HG02981 (cell line): ENCODE results near the gene HOXA2.

Experiments
- ATAC-seq: cut with Tn5 transposase; IDR thresholded peaks from one replicate; pipeline ENCODE4 v1.9.1; 2021; ENCODE audit warnings: mild to moderate bottlenecking, moderate library complexity; ENCODE audit not compliant: unreplicated experiment

The HOXA2 gene

DNA sequence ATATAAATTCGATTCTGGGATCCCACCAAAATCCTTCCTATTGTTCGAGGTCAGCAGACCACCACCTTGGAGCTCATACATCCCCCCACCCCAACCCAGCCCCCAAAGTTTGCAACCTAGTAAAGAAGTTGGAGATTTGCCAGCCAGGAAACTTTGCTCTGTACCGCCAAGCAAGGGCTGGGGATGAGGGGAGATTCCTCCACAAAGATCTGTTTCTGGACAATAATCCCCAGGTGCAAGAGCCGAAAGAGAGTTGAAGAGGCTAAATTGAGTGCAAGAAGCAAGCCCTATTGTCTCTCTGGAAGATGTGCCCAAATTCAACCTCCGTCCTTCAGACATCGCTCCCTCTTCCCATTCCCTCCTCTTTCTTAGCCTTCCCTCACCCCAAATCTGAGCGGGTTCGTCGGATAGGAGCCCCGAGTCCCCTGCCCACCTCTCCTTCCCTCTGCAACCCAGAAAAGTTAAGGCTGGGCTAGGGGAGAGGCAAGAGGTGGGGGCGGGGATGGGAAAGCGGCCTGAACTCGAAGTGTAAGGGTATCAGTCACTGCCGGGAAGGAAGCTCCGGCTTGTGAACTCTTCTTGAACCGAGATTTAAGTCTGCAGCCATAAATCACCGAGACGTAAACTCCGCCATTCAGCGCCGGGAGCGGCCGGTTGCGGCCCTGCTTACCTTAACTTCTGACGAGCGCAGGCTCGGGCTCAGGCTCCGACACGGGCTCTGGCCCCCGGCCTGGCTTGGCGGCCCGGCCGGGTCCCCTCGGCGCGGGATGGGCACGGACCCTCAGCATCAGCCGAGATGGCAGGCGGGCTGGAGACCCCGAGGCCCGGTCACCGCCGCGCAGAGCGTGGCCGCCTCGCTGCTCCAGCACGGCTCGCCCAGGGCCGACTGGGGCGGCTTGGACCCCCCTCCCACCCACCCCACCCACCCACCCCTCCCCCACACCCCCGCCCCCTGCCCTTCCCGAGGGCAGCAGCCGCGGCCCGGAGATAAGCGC is 10.8 kb upstream of the HOXA2 start:
- no peak for ATAC-seq

GRCh38 chr7:27112361-27112760 is 9.9 kb upstream of the HOXA2 start:
- no peak for ATAC-seq

- ATAC-seq: no peak
Measured at GRCh38 chr7:27111751-27112277, 9.3 kb upstream of the HOXA2 start.

DNA sequence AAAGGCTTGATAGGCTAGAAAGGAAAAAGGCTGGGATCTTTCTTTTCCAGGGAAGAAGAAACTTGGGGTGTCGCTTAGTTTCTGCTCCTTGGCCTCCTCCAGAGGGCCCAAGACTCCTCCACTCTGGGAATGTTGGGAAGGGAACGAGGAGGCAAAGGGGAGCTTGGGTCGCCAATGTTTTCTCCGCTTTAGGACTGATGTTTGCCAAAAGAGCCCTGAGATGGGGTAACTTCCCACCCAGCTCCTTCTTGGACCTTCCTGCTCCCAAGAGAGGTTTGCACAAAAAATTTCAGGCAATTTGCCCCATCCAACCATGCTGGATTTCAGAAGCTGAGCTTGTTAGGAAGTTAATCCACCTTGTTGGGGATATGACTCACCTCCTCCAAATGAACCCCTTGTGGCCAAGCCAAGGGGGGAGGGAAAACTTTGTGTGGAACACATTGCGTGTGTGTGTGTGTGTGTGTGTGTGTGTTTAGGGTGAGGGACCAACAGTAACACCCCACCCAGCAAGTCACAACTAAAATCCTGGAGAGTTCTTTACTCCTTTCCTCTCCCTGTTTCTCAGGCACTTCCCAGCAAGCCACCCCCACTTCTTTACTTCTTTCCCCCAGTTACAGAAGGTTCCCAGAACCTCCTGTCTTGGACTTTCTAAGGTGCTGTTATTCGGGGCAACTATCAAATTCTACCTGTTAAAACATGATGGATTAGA is 8.7 kb upstream of the HOXA2 start:
- ATAC-seq: no peak

- no peak for ATAC-seq
Measured at GRCh38 chr7:27110186-27111031, 7.9 kb upstream of the HOXA2 start.

GRCh38 chr7:27109466-27110185 is 7.1 kb upstream of the HOXA2 start:
- ATAC-seq: no peak

DNA sequence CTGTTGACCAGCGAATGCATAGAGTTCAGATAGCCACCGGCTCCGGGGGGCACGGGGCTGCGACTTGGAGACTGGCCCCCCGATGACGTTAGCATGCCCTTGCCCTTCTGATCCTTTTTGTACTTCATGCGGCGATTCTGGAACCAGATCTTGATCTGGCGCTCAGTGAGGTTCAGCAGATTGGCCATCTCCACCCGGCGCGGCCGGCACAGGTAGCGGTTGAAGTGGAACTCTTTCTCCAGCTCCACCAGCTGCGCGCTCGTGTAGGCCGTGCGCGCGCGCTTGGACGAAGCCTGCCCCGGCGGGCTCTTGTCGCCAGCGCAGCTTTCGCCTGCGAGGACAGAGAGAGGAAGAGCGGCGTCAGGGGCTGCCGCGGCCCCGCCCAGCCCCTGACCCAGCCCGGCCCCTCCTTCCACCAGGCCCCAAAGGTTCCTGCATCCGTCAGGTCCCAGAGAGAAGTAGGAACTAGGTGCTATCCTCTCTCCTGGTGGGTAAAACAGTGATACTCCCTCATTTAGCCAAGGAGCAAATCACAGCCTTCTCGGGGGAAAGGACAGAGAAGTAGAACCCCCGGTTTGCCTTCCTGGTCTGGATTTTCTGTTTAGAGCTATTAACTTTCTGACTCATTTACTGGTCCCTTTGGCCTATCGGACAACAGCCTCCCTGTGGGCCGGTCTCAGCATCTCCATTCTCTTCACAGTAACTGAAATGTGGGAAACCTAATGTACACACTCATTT is 6.1 kb upstream of the HOXA2 start:
- no peak for ATAC-seq

DNA sequence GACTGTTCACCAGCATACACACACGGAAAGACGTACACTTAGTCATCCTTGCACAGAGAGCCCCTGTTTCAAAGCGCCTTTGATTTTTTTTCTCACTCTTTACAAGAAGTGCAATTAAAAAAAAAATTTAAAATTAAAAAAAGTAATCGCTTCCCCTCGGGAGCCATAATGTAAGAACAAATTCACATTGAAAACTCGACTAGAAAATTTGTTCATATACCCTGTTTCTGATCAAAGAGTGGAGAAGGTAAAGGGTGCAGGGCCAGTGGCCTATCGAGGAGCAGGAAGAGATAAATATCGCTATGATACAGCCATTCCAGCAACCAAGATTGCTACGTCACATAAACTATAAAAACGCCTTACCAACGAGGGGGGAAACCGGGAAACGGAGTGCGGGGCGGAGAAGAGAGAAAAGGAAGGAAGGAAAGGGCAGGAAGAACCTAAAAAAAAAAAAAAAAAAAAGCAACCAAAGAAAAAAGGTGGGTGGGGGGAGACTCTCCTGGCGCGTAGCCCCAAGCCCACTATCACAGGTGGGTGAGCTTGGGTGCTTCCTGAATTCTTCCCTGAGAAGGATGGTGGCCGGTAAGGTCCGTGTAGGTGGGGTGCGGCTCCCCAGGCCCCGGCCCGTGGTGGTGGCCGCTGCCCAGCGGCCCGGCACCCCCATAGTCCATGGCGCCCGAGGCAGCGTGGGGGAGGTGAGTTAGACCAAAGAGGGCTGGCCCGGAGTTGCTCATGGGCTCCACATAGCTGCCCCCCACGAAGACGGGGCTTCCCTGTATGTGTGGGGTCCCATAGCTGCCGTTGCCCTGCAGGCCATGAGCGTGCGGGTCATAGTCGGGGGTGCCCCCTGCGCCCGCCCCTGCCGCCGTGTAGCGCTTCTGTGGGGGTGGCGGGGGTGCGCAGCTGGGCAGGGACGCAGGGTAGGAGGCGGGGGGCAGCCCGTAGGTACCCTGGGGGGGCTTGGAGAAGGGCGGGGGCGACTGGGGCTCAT is 5.2 kb upstream of the HOXA2 start:
- ATAC-seq: no peak

DNA sequence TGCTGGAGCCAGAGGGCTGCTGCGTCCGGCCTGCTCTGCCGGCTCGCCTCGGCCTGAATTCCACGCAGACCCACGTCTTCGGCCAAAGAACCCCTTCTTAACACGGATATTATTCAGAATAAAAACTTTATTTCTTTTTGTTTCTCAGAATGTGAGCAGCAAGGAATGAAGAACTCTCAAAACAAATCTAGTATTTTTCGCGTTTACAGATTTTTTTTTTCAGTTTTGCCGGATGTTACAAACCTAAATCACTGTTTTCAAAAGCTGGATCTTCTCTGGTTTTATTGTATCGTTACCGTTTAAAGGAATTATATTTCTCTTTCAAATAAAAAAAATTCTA is 4.4 kb upstream of the HOXA2 start:
- ATAC-seq: no peak

GRCh38 chr7:27106181-27106900 is 3.9 kb upstream of the HOXA2 start:
- no peak for ATAC-seq

GRCh38 chr7:27105301-27106031 is 3.0 kb upstream of the HOXA2 start:
- no peak for ATAC-seq

DNA sequence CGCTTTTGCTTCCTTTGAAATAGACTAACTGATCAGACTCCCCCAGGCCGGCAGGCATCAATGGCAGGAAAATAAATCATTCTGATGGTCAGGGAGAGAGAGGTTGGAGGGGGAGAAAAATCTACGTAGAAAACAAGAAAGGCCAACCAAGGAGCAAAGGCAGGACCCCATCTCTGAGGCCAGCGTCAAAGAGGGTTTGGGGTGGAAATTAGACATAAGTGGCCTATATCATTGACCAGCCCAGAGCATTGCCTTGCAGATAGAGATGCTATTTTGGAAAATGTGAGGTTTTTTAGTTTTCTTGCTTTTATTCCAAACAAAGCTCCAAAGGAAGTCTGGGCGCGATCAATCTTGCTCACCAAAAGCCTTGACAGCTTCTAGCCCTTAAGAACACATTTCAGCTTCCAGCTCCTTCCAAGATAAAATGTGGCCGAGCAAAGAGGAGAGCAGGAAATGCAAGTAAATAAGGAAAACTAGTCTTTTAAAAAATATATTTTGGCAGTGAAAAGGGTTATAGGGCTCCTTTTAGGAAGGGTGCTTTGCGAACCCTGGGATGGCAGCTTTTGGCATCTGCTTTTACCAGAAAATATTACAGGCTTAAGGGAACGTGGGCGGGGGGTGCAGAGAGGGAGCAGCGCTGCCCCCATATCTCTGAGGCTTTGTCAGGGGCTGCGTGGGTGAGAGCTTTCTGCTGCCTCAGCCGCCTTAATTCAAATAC is 2.0 kb upstream of the HOXA2 start:
- ATAC-seq: no peak

- no peak for ATAC-seq
Measured at GRCh38 chr7:27103489-27104226, 1.2 kb upstream of the HOXA2 start.

DNA sequence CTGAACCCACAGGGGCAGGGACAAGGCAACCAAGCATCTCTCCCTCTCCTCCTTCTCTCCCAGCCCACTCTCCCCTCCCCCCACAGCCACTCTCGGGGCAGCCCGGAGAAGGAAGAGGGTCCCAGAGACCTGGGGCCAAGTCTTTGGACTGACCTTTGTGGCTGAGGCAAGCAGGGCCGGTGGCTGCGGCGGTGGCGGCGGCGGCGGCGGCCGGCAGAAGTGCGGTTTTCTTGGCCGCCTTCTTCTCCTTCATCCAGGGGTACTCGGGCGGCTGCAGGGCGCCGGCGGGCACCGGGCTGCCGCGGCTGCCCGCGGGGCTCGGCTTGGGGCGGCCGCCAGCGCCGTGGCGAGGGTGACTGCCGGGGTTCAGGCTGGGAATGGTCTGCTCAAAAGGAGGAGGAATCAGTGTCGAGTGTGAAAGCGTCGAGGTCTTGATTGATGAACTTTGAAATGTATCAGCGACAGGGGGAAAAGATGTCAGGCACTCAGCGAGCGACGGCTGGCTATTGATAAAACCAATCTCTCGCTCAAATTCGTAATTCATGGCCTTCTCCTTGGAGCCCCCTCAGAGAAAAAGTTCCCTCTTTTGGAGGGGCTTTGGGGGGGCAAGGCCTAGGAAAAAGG is 414 bp downstream of the HOXA2 start:
- ATAC-seq: no peak

DNA sequence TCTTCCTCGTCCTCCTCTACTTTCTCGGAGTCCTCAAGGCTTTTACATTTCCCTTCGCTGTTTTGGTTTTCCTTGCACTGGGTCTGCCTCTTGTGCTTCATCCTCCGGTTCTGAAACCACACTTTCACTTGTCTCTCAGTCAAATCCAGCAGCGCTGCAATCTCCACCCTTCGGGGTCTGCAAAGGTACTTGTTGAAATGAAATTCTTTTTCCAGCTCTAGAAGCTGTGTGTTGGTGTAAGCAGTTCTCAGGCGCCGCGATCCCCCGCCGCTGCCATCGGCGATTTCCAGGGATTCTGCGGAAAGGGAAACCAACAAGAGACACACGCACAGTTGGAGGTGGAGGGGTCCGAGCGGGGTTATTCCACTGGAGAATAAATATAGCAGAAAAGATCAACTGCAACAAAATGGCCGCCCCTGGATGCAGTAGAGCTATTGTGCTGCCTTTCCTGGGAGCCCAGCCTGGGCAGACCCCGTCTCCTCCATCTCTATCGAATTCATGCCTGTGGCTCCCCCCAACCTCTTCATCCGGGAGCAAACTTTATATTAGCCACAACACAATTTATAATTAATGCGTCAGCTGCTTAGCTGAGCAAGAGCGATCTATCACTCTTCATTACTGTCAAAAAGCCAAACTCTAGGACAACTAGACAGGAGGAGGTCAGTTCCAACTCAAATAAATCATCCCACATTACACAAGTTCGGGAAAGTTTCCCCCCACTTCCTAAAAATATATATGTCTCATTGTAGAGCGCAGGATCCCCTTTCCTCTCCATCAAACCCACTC is 1.1 kb downstream of the HOXA2 start:
- ATAC-seq: no peak
